PFSK-1 (cell line): Measurements from ENCODE around the gene DNM3.

Experiments
- FOXP2 ChIP-seq: optimal IDR thresholded peaks from 2 replicates; pipeline ENCODE3; 2011; ENCODE audit warnings: borderline replicate concordance, control low read depth, inconsistent platforms; ENCODE audit not compliant: insufficient read depth; ENCODE audit errors: extremely low read length, extremely low read depth
- POLR2AphosphoS5 ChIP-seq: IDR thresholded peaks from 2 replicates; pipeline ENCODE4 v1.6.1; 2012; ENCODE audit warnings: low read depth, mild to moderate bottlenecking, control low read depth, low read length, moderate library complexity
- REST ChIP-seq, 2 experiments: IDR thresholded peaks; 2 replicates each; pipeline versions ENCODE4 v1.6.1 to v1.8.0; 2011 to 2012; ENCODE audit warnings: low read depth in 2 of 2, low read length in 2 of 2, control low read depth in 1 of 2, inconsistent platforms in 1 of 2, mild to moderate bottlenecking in 1 of 2, moderate library complexity in 1 of 2; ENCODE audit not compliant: insufficient read depth in 1 of 2
- SIN3A ChIP-seq: IDR thresholded peaks from 2 replicates; pipeline ENCODE4 v1.6.1; 2012; ENCODE audit warnings: mild to moderate bottlenecking, low read length, moderate library complexity, borderline replicate concordance; ENCODE audit not compliant: insufficient read depth
- TAF1 ChIP-seq: IDR thresholded peaks from 2 replicates; pipeline ENCODE4 v1.6.1; 2012; ENCODE audit warnings: low read length, control low read depth, borderline replicate concordance; ENCODE audit not compliant: insufficient read depth

DNM3 gene

GRCh38 chr1:171871848-171872247 is 30.6 kb downstream of the DNM3 start:
- no peak for TF ChIP-seq REST (IDR thresholded peaks at IDR 0.05; ENCODE audit: insufficient read depth in 1 of 2, low read depth in 2 of 2, low read length in 2 of 2)
- TF ChIP-seq POLR2AphosphoS5: no peak
- TF ChIP-seq TAF1: no peak
- no peak for TF ChIP-seq FOXP2
- TF ChIP-seq SIN3A: no peak

GRCh38 chr1:171872430-171872829 is 31.1 kb downstream of the DNM3 start:
- TF ChIP-seq SIN3A: no peak
- TF ChIP-seq FOXP2: no peak
- no peak for TF ChIP-seq TAF1
- no peak for TF ChIP-seq POLR2AphosphoS5
- no peak for TF ChIP-seq REST (IDR thresholded peaks at IDR 0.05; ENCODE audit: insufficient read depth in 1 of 2, low read depth in 2 of 2, low read length in 2 of 2)

- no peak for TF ChIP-seq TAF1
- TF ChIP-seq POLR2AphosphoS5: no peak
Measured at GRCh38 chr1:171873664-171874063, 32.4 kb downstream of the DNM3 start.

- TF ChIP-seq FOXP2 (no peak), SIN3A (no peak), POLR2AphosphoS5 (no peak), TAF1 (no peak), REST (IDR thresholded peaks at IDR 0.05; ENCODE audit: insufficient read depth in 1 of 2, low read depth in 2 of 2, low read length in 2 of 2) (no peak)
Measured at GRCh38 chr1:171877701-171878100, 36.4 kb downstream of the DNM3 start.

GRCh38 chr1:171879556-171879955 is 38.3 kb downstream of the DNM3 start:
- TF ChIP-seq FOXP2 (no peak), TAF1 (no peak), POLR2AphosphoS5 (no peak), REST (IDR thresholded peaks at IDR 0.05; ENCODE audit: insufficient read depth in 1 of 2, low read depth in 2 of 2, low read length in 2 of 2) (no peak), SIN3A (no peak)

- TF ChIP-seq POLR2AphosphoS5 (no peak), SIN3A (no peak), TAF1 (no peak), FOXP2 (no peak), REST (IDR thresholded peaks at IDR 0.05; ENCODE audit: insufficient read depth in 1 of 2, low read depth in 2 of 2, low read length in 2 of 2) (no peak)
Measured at GRCh38 chr1:171881442-171881841, 40.1 kb downstream of the DNM3 start.
